Heart left ventricle (tissue), 16 donors: Measurements from ENCODE around the gene CLIC6. TPM values are rescaled to one million over a fixed set of nuclear protein-coding genes. Genes with fewer than 3 reads are reported as not detected.

Source experiments
- ATAC-seq, 4 donors: fragments of 200-7000 bp; cut with Tn5 transposase; one replicate each; pipeline ENCODE4 v1.9.1; 2020 to 2022; ENCODE audit warnings: moderate library complexity in 4 of 4, mild to moderate bottlenecking in 3 of 4, moderate number of reproducible peaks in 1 of 4
- DNase-seq, 5 donors: peaks; one replicate each; pipeline ENCODE4 v3.0.0-alpha.2; 2020
- H3K27ac ChIP-seq, 12 donors: fragments of 200-600 bp; sonication (generic) in 4 of 12; one replicate each; pipeline versions ENCODE4 v1.5.0 to v1.8.0; 2016 to 2022; ENCODE audit warnings: mild to moderate bottlenecking in 2 of 12
- H3K27me3 ChIP-seq, 9 donors: fragments of 200-600 bp; sonication (generic) in 2 of 9; one replicate each; pipeline versions ENCODE4 v1.5.1 to v1.8.0; 2016 to 2022; ENCODE audit warnings: mild to moderate bottlenecking in 3 of 9
- H3K36me3 ChIP-seq, 9 donors: fragments of 200-600 bp; sonication (generic) in 2 of 9; one replicate each; pipeline versions ENCODE4 v1.5.0 to v1.8.0; 2018 to 2022; ENCODE audit warnings: mild to moderate bottlenecking in 2 of 9
- H3K4me1 ChIP-seq, 12 donors: fragments of 200-600 bp; sonication (generic) in 4 of 12; one replicate each; pipeline versions ENCODE4 v1.5.0 to v1.8.0; 2016 to 2022; ENCODE audit warnings: mild to moderate bottlenecking in 3 of 12
- H3K4me3 ChIP-seq, 12 donors: fragments of 200-600 bp; sonication (generic) in 4 of 12; one replicate each; pipeline versions ENCODE4 v1.5.0 to v1.8.0; 2017 to 2022; ENCODE audit warnings: mild to moderate bottlenecking in 9 of 12, moderate library complexity in 4 of 12
- H3K9me3 ChIP-seq, 12 donors: fragments of 200-600 bp; sonication (generic) in 4 of 12; one replicate each; pipeline versions ENCODE4 v1.5.0 to v1.8.0; 2016 to 2022; ENCODE audit warnings: mild to moderate bottlenecking in 1 of 12
- POLR2A ChIP-seq, 2 donors: fragments of 450-650 bp; IDR thresholded peaks; one replicate each; pipeline ENCODE4 v1.6.1; 2017; ENCODE audit warnings: antibody characterized with exemption in 2 of 2, mild to moderate bottlenecking in 2 of 2, moderate library complexity in 2 of 2
- WGBS, 4 donors: extraction: QIAGEN DNeasy Blood & Tissue Kit in 2 of 4; methylation state at CpG; one replicate each; pipeline versions ENCODE4 v1.1.5 to v1.1.7; 2013 to 2018; 5-methylcytosine and 5-hydroxymethylcytosine counted together
- intact Hi-C, 10 donors: fragments of 100-400 bp; cut with DNase I; formaldehyde crosslinking; loops; one replicate each; pipeline versions ENCODE4 v1.11.1 to v1.14.2; 2022
- polyA plus RNA-seq, 2 donors: library from polyadenylated mRNA; stranded (reverse); fragments of 200-250 nt; gene quantifications; one replicate each; pipeline ENCODE4 v1.2.3, GENCODE V29; 2013
- total RNA-seq, 9 donors: library from RNA; depleted of rRNA in 2 of 9; stranded (reverse); fragments of >200 nt in 2 of 9; fragmentation: NEBNext Ultra II Directional in 3 of 9; extraction: Animal tissue kit (Norgen Biotek cat#: 25700) in 3 of 9; gene quantifications; one replicate each; pipeline versions ENCODE4 v1.1.0 to v1.2.4, GENCODE V29; 2016 to 2023
- TF ChIP-seq, protein P1 (sequence below), 12 donors: fragments of 200-600 bp; sonication (generic) in 4 of 12; IDR thresholded peaks; one replicate each; pipeline versions ENCODE4 v1.5.0 to v1.8.0; 2018 to 2022; ENCODE audit warnings: antibody characterized with exemption in 12 of 12, mild to moderate bottlenecking in 5 of 12
- donor health status: ischemic (EF 13 %, LVEDD 7.1; RV severe dilation, severe dysfunction).
- donor health status: healthy with polysubstance abuse.
- donor health status: DM: no; HTN: yes; CAD: no.
- donor health status: DM: no; HTN: no; CAD: no.
- donor health status: ischemic (EF 25% LVEDD 6.9; RV normal size, moderate dysfunction).
- donor health status: ischemic (EF 25% LVEDD 5.7; RV mildly dilated, moderate dysfunction).
- donor health status: healthy.
- donor health status: DM: yes; HTN: yes; CAD: no.
- donor health status: ischemic (EF 35%, LVEDD 5.7; RV mildly dilated, moderate dysfunction).
- donor health status: nonischemic (EF 11% LVEDD 7.7; RV severe dilation, severe dysfunction).
- donor health status: DM: yes; HTN: yes; CAD: no.
- donor health status: PGD.
- donor health status: ischemic (EF 29% LVEDD 5.4; RV normal size, mild dysfunction).
- donor health status: nonischemic (EF 23%, LVEDD 6.1; RV moderate dilation, normal function).

Gene CLIC6
- total and polyA plus RNA-seq, 11 donors: 2.6 to 15.7 (median 7.5) TPM

DNA sequence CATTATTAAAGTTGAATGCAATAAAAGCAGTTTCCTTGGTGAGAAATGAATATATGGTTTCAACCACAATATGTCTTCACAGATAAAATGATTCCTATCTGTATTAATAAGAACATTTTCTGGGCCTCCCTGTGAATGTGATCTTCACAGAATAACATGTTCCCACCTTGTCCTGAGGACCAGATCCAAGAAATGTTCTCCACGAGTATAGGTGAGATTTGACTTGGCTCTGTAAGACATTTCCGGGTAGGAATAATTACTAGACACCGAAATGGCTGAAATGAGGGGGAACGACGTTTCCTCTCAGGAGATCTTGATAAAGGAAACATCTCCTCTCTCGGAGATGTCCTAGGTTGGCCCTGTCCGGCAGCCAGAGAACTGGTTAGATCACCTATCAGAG lies 61.4 kb downstream of the CLIC6 start:
- DNase-seq: no peak
- Histone ChIP-seq H3K4me1 (no peaks in the 10 kb centered on the region), H3K4me3 (no peak overlapping the region), H3K9me3 (no peaks in the 10 kb centered on the region), H3K27me3 (peaks cover 0 to 4% (median 0%) of the 10 kb centered on the region in 9 donors), H3K36me3 (no peaks in the 10 kb centered on the region), H3K27ac (no peak overlapping the region)
- no peak for ATAC-seq
- intact Hi-C loops: no loop called here
- TF ChIP-seq POLR2A (IDR thresholded peaks at IDR 0.05): no peak
- TF ChIP-seq, protein P1, sequence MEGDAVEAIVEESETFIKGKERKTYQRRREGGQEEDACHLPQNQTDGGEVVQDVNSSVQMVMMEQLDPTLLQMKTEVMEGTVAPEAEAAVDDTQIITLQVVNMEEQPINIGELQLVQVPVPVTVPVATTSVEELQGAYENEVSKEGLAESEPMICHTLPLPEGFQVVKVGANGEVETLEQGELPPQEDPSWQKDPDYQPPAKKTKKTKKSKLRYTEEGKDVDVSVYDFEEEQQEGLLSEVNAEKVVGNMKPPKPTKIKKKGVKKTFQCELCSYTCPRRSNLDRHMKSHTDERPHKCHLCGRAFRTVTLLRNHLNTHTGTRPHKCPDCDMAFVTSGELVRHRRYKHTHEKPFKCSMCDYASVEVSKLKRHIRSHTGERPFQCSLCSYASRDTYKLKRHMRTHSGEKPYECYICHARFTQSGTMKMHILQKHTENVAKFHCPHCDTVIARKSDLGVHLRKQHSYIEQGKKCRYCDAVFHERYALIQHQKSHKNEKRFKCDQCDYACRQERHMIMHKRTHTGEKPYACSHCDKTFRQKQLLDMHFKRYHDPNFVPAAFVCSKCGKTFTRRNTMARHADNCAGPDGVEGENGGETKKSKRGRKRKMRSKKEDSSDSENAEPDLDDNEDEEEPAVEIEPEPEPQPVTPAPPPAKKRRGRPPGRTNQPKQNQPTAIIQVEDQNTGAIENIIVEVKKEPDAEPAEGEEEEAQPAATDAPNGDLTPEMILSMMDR (IDR thresholded peaks at IDR 0.05): no peak
- WGBS, 4 donors: 64 to 91% (median 85%) methylated on average over 7 of the region's 7 CpGs

DNA sequence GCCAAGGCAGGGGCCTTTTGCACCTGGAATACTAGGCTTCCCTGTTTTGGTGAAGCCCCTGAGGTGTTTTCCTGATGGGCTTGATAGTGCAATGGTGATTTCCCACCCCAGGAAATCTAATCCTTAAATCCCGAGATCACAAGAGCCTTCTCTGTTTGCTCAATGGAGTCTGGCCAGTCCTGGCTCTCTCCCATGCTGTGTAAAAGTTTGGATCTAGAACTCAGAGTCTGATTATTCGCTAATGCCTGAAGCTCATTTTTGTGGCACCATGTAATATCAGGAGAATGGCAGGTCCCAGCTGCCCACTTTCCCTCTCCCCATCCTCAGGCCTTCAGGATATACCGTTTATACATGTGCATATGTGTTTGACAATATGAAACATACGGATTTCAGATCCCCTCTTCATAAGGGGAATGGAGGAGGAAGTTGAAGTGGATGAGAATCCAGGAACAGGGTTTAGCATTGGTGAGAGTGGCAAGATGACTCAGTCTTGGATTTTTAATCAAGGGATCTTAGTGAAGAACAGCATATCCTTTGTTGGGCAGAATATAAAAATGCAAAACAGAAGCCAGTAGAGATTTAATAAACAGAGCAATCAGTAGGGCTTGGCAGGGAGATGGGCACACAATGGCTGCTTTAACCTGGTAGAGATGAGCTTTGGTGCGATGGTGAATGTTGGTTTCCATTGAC lies 62.1 kb downstream of the CLIC6 start:
- no peak overlapping the region for H3K4me3 ChIP-seq
- H3K9me3 ChIP-seq: no peaks in the 10 kb centered on the region
- WGBS, 4 donors: 80 to 82% (median 81%) methylated on average over 5 of the region's 5 CpGs
- no peaks in the 10 kb centered on the region for H3K4me1 ChIP-seq
- TF ChIP-seq, protein P1 (IDR thresholded peaks at IDR 0.05): no peak
- no peak for TF ChIP-seq POLR2A (IDR thresholded peaks at IDR 0.05)
- H3K36me3 ChIP-seq: no peaks in the 10 kb centered on the region
- H3K27me3 ChIP-seq: peaks cover 0 to 4% (median 0%) of the 10 kb centered on the region in 9 donors
- DNase-seq (no peak), ATAC-seq (no peak)
- intact Hi-C loops: no loop called here
- H3K27ac ChIP-seq: no peak overlapping the region

DNA sequence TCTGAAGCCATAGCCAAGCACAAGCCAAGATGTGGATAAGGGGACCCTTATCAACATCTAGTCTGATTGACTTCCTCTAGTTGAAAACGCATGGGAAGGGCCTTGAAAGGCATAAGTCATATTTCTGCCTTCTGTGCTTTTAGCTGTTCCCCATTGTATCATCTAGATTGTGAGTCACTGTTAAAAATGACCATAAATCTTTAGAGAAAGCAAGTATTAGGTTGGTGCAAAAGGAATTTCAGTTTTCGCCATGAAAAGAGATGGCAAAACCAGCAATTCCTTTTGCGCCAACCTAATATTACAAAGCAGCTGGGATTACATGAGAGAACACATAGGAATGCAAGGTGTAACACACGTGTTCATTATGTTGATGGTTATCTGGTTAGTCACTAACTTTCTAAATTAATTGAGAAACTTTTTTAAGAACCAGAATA lies 63.6 kb downstream of the CLIC6 start:
- Histone ChIP-seq H3K27ac (no peak overlapping the region), H3K4me1 (no peaks in the 10 kb centered on the region), H3K27me3 (peaks cover 0 to 8% (median 0%) of the 10 kb centered on the region in 9 donors), H3K4me3 (no peak overlapping the region), H3K36me3 (no peaks in the 10 kb centered on the region), H3K9me3 (no peaks in the 10 kb centered on the region)
- WGBS, 4 donors: 76 to 87% (median 82%) methylated on average over 4 of the region's 4 CpGs
- ATAC-seq: no peak
- intact Hi-C loops: no loop called here
- DNase-seq: no peak
- TF ChIP-seq POLR2A (IDR thresholded peaks at IDR 0.05): no peak
- TF ChIP-seq, protein P1 (IDR thresholded peaks at IDR 0.05): no peak

DNA sequence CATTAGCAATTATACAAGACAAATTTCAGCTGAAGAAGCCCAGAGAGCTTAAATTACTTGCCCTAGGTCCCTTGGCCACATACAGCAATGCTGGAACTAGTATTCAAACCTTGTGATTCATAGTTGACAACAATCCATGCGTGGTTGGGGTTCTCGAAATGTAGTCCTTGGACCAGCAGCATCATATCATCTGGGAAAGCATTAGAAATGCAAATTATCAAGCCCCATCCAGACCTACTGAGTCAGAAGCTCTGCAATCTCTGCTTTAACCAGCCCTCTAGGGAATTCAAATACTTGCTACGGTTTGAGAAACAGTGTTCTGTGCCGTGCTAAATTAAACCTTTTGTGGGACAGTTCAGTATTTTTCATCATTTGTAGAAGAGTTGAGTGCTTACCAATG lies 65.1 kb downstream of the CLIC6 start:
- no peaks in the 10 kb centered on the region for H3K9me3 ChIP-seq
- TF ChIP-seq, protein P1 (IDR thresholded peaks at IDR 0.05): no peak
- H3K27me3 ChIP-seq: peaks cover 0 to 8% (median 0%) of the 10 kb centered on the region in 9 donors
- intact Hi-C loops: no loop called here
- H3K4me3 ChIP-seq: no peak overlapping the region
- no peak overlapping the region for H3K27ac ChIP-seq
- H3K36me3 ChIP-seq: no peaks in the 10 kb centered on the region
- DNase-seq (no peak), ATAC-seq (no peak)
- WGBS, 4 donors: 80 to 89% (median 83%) methylated on average over 4 of the region's 4 CpGs
- H3K4me1 ChIP-seq: no peaks in the 10 kb centered on the region
